WERI-Rb-1 (cell line): ENCODE results near the gene KRTAP9-2.

ENCODE experiments used
- DNase-seq: peaks from one replicate; pipeline ENCODE4 v3.0.0-alpha.2; 2020
- H3K27ac ChIP-seq: fragments of 250-450 bp; sonication (Bioruptor Pico); 2 replicates; pipeline ENCODE4 v1.5.1; 2020; ENCODE audit warnings: mild to moderate bottlenecking, moderate library complexity
- H3K27me3 ChIP-seq: fragments of 250-450 bp; sonication (Bioruptor Pico); 2 replicates; pipeline ENCODE4 v1.5.1; 2021; ENCODE audit warnings: mild to moderate bottlenecking, low read depth, moderate library complexity; ENCODE audit not compliant: insufficient read depth, severe bottlenecking
- H3K36me3 ChIP-seq: fragments of 250-450 bp; sonication (Bioruptor Pico); 2 replicates; pipeline ENCODE4 v1.5.1; 2020; ENCODE audit warnings: mild to moderate bottlenecking, moderate library complexity
- H3K4me3 ChIP-seq: 2 replicates; pipeline ENCODE4 v1.5.1; 2011; ENCODE audit warnings: low read depth, mild to moderate bottlenecking, control low read depth, low read length
- H3K9me3 ChIP-seq: fragments of 250-450 bp; sonication (Bioruptor Pico); 2 replicates; pipeline ENCODE4 v1.5.1; 2021; ENCODE audit warnings: mild to moderate bottlenecking, moderate library complexity; ENCODE audit not compliant: severe bottlenecking
- TF ChIP-seq, protein P1 (sequence below): IDR thresholded peaks from 2 replicates; pipeline ENCODE4 v1.5.1; 2011; ENCODE audit warnings: low read depth, mild to moderate bottlenecking, control low read depth, inconsistent platforms, low read length

The KRTAP9-2 gene

DNA sequence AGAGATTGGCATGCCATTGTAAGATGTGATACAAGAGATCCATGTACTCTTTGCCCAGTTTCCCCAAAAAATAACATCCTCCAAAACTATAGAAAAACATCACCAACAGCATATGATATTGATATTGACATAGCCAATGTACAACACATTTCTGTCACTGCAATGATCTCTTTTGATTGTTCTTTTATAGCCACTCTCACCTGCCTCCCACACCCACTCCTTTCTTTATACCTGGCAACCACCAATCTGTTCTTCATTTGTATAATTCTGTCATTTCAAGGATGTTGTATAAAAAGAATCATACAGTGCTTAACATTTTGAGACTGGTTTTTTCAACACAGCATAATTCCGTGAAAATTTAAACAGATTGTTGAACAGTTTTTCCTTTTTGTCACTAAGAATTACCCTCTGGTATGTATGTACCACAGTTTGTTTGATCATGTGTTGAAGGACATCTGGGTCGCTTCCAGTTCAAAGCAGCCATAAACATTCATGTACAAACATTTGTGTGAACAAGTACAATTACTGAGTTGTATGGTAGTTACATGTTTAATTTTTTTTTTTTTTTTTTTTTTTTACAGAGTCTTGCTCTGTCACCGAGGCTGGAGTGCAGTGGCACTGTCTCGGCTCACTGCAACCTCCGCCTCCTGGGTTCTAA, 26.9 kb upstream of the KRTAP9-2 start:
- Histone ChIP-seq H3K27me3 (peaks cover 47% of the 10 kb centered on the region), H3K4me3 (no peak overlapping the region), H3K27ac (no peak overlapping the region), H3K9me3 (peaks cover 15% of the 10 kb centered on the region), H3K36me3 (no peaks in the 10 kb centered on the region)
- TF ChIP-seq, protein P1, sequence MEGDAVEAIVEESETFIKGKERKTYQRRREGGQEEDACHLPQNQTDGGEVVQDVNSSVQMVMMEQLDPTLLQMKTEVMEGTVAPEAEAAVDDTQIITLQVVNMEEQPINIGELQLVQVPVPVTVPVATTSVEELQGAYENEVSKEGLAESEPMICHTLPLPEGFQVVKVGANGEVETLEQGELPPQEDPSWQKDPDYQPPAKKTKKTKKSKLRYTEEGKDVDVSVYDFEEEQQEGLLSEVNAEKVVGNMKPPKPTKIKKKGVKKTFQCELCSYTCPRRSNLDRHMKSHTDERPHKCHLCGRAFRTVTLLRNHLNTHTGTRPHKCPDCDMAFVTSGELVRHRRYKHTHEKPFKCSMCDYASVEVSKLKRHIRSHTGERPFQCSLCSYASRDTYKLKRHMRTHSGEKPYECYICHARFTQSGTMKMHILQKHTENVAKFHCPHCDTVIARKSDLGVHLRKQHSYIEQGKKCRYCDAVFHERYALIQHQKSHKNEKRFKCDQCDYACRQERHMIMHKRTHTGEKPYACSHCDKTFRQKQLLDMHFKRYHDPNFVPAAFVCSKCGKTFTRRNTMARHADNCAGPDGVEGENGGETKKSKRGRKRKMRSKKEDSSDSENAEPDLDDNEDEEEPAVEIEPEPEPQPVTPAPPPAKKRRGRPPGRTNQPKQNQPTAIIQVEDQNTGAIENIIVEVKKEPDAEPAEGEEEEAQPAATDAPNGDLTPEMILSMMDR: no peak
- DNase-seq: no peak

DNA sequence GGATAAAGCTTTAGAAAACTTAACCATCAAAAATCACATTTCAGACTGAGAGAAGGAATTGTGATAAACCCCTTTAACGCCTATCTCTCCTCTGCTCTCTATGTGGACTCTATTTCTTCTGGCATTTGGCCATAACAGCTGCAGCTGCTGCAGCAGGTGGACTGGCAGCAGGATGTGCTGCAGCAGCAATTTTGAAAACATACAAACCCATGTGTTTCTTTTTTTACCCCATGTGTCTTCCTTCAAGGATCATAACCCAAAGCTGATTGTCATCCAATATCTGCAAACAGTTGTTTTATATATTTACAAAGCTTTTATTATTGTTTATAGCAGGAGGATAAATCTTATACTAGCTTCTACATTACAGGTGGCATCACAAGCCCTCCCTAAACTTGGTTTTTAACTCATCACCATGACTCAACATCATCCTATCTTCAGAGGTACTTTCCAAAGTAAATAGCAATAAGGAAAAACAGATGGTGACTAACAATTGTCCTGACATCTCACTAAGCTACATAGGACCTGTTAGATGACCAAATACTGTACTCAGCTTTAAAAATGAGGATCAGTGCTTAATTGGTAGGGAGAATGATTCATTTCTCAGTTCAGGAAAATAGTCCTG, 14.5 kb upstream of the KRTAP9-2 start:
- Histone ChIP-seq H3K4me3 (no peak overlapping the region), H3K27ac (no peak overlapping the region), H3K9me3 (peaks cover 11% of the 10 kb centered on the region), H3K27me3 (peaks cover 99% of the 10 kb centered on the region), H3K36me3 (no peaks in the 10 kb centered on the region)
- TF ChIP-seq, protein P1: no peak
- no peak for DNase-seq

DNA sequence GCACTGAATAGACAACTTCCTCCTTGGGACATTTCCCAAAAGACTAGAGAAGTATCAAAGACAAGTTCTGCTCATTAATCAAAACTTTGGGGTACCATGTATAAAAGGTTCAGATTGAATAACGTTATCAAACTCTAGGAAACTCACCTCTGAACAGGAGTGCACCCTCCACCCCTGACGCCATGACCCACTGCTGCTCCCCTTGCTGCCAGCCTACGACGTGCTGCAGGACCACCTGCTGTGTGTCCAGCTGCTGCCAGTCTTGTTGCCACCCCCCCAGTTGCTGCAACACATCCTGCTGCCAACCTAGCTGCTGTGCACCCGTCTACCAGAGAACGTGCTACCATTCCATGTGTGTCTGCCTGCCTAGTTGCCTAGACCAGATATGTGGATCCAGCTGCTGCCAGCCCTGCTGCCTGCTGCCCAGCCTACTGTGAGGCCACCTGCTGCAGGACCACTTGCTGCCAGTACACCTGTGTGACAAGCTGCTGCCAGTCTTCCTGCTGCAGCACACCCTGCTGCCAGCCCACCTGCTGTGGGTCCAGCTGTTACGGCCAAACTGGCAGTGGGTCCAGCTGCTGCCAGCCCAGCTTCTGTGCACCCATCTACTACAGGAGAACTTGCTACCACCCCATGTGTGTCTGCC, 13.8 kb upstream of the KRTAP9-2 start:
- H3K27me3 ChIP-seq: peaks cover 99% of the 10 kb centered on the region
- H3K27ac ChIP-seq: no peak overlapping the region
- H3K9me3 ChIP-seq: peaks cover 7% of the 10 kb centered on the region
- H3K36me3 ChIP-seq: no peaks in the 10 kb centered on the region
- TF ChIP-seq, protein P1: no peak
- no peak overlapping the region for H3K4me3 ChIP-seq
- no peak for DNase-seq

DNA sequence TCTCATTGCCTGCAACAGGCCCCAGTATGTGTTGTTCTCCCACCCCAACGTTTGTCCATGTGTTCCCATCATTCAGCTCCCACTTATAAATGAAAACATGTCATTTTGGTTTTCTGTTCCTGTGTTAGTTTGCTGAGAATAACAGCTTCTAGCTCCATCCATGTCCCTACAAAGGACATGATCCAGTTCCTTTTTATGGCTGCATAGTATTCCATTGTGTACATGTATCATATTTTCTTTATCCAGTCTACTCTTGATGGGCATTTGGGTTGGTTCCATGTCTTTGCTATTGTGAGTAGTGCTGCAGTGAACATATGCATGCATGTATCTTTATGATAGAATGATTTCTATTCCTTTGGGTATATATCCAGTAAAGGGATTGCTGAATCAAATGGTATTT, 10.8 kb upstream of the KRTAP9-2 start:
- H3K9me3 ChIP-seq: peaks cover 12% of the 10 kb centered on the region
- H3K27ac ChIP-seq: no peak overlapping the region
- DNase-seq: no peak
- no peaks in the 10 kb centered on the region for H3K36me3 ChIP-seq
- H3K4me3 ChIP-seq: no peak overlapping the region
- H3K27me3 ChIP-seq: peaks cover 99% of the 10 kb centered on the region
- TF ChIP-seq, protein P1: no peak

DNA sequence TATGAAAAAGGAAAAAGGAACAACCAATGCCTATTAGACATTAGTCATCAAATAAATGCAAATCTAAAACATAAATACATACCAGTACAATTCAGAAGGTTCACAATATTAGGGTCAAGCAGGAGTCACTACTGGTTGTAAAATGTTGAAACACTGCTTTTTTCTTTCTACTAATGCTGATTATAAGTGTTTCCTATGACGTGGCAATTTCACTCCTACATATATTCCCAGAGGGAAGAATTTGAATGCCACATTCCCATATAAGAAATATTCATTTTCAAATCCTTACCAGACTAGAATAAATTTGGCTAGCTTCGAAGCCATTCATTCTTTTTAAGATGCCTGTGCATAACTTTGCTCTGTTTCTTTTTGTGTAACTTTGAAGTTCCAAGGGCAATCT, 2.6 kb upstream of the KRTAP9-2 start:
- H3K27ac ChIP-seq: no peak overlapping the region
- H3K27me3 ChIP-seq: peaks cover 73% of the 10 kb centered on the region
- TF ChIP-seq, protein P1: no peak
- no peaks in the 10 kb centered on the region for H3K36me3 ChIP-seq
- no peak for DNase-seq
- no peak overlapping the region for H3K4me3 ChIP-seq
- peaks cover 5% of the 10 kb centered on the region for H3K9me3 ChIP-seq
